ENCODE results near the gene BAK1.
A peak's percentile ranks its signal among the peaks of the same experiment; 100 is the strongest.
"Not testable (repeated sequence)": the region's sequence is repeated elsewhere in the genome, so short reads cannot be mapped to it uniquely, and the experiment has no call there.

Gene BAK1

DNA sequence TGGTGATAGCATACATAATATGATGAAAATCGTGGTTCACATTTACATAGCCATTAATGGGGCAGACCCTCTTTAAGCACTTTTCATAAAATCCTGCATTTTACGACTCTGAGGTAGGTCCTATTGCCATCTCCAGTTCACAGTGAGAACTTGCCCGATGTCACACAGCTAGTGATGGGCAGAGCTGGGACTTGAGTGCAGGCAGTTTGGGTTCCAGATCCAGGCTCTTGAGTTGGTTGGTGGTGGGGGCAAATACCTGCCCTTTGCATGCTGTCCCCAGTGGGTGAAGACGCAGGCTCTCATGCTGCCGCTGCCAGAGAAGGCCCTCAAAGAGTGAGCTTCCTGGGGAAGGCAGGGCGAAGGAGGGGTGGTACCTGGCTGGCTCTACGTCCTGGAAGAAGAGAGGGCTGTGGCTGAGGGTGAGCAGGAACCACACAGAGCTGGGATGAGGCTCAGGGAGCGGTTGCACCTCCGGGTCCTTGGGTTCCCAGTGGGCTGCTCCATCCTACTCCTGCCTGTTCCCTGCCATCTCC is 6.1 kb upstream of the BAK1 start:
- DNase-seq (ENCODE audit: low read depth): no peak

DNA sequence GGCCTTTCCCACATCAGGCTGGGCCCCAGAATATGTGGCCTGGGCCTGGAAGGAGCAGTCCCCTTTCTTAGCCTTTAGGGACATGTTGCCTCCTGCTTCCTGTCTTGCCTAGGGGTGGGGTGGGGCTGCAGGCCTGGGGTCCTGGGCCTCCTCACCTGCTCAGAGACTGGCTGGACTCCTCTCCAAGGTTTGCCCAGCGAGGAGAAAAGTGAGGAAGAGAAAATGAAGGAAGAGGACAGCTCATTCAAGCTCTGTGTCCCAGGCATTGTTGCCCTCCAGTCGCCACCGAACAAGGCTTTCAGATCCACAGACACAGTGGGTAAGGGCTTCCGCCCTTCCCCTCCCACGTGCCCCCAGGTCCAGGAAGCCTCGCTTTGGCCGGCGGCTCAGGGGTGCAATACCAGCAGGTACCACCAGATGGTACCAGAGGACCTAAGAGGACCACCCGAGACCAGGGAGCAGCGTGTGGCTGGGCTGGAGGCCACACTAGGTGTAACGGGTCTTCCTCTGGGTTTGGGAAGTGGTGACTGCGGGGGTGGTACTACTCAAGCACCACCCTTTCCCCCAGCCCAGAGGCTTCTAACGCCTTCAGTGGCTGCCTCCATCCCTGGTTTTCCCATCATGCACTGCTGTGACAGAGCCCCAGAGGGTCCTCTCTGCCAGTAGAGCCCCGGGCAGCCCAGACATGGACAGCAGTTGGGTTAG is 5.5 kb upstream of the BAK1 start:
- no peak for DNase-seq (ENCODE audit: low read depth)

DNA sequence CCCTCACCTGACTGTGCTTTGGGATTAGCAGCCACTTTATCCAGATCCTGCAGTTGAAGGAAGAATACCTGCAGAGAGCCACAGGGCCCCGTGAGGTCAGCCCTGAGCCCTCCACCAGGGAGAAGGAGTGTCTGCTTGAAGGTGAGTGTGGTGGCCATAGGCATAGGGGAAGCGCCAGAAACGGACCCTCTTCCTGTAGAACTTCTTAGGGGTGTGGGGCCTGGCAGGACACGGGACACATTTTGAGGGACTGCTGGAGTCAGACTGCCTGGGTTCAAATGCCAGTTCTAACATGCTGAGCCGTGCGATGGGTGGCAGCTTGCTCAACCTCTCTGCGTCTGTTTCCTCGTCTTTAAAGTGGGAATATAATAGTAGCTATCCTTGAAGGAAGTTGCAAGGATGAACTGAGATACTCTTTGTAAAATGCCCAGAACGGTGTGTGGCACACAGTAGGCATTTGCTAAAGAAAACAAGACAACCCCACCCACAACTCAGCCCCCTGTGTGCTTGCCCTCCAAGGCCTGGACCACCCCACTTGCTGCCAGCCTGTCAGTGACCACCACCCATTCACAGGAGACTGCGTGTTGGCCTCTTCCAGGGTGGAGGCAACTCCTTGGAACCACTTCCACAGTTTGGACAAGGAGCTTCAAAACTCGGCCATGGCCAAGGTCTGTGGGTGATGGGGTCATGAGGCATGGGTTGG is 4.8 kb upstream of the BAK1 start:
- no peak for DNase-seq (ENCODE audit: low read depth)

DNA sequence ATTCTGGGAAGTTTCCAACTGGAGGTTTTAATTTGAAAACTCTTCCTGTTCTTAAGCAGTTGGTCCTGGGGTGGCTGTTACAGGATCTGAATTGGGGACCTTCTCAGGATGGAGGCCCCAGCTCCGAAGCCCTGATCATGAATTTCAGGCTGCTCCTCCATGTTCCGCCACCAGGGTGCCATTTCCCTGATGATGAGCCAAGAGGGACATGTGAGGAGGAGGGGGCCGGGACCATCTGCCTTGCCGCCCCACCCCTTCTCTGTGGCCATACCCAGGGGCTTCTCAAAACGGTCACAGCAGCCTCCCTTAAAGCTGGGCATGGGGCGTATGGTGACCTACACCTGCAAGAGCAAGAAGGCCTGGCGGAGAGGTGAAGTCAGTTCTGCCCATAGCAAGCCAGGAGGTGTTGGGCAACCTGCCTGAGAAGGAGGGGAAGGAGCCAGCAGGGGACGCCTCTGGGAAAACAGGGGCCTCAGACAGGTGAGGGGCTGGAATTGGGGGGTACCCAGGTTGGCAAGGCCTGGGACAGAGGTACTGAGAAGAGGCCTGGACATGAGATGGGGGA is 3.6 kb upstream of the BAK1 start:
- no peak for DNase-seq (ENCODE audit: low read depth)

DNA sequence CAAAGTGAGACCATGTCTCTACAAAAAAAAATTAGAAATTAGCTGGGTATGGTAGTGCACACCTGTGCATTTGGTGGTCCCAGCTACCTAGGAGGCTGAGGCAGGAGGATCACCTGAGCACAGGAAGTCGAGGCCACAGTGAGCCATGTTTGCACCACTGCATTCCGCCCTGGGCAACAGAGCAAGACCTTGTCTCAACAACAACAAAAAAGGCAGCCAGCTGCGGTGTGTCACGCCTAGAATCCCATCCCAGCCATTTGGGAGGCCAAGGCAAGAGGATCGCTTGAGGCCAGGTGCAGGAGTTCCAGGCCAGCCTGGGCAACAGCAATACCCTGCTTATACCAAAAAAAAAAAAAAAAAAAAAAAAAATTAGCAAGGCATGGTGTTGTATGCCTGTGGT is 1.1 kb upstream of the BAK1 start:
- no peak for DNase-seq (ENCODE audit: low read depth)

DNA sequence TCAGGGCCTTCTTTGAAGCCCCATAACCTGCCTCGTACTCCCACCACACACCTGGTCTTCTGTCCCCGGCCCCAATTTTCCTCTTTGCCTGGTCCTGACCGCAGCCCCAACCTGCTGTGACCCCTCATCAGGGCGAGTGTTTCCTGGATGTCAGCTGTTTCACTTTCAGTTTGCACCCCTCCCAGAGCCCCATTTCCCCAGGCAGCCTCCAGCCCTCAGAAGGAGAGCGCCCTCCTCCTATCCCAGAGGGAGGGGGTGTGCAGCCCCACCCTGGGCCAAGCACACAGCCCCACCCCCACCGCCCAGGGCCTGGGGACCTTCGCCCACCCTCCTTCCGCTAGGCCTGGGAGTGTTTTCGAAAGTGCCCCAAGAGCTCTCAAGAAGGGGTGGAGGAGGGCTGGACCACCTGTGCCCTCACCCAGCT is 1.5 kb downstream of the BAK1 start:
- DNase-seq (ENCODE audit: low read depth): no peak

DNA sequence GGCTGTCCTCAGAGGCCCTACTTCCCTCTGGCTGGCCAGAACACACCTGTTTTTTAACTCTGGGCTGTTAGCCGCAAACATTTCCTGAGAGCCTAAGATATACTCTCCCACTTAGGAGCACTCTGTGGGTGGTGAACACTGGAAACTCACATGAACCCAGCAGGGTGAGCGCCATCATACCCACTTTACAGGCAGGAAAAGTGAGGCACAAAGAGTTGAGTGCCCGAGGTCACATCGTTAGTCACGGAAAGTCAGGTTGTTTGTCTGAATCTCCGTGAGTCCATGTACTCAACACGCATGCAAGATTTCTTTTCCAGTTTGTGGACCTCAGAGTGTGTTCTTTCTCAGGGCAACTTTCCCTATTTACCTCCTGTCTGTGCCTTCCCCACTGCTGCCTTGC is 1.9 kb downstream of the BAK1 start:
- no peak for DNase-seq (ENCODE audit: low read depth)

DNA sequence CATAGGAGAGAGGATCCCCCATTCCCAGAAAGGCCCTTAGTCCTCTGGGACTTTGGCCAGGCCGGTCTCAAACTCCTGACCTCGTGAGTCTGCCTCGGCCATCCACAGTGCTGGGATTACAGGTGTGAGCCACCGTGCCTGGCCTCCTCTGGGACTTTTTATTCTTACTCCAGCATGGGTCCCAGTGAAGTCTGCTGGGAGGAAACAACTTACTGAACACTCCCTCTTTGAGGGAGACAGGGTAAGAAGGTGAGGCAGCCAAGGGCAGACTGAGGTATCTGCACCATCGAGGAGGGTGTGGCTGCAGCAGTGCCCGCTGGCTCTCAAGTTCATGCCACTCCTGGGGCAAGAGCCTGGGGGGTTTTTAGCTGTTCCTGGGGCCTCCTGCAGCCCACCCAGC is 2.4 kb downstream of the BAK1 start:
- DNase-seq (ENCODE audit: low read depth): no peak

DNA sequence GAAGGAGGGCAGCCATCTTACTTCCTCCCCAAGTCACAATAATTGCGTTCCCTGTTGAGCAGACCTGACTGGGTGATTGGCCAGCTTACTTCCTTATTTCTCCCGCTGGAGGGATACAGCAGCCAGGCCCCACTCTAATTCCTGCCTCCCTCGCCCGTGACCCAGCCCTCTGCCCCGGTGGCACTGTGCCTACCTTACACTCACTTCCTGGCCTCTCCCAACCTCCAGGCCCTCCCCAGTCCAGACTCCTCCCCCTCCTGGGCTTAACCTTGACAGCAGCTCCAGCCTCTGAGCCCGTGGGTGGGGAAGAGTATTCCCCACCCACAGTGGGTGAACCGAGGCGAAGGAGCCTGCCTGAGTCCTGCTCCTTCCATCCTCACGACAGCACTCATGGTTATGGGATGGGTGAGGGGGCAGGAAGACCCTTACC is 3.0 kb downstream of the BAK1 start:
- DNase-seq (ENCODE audit: low read depth): no peak

DNA sequence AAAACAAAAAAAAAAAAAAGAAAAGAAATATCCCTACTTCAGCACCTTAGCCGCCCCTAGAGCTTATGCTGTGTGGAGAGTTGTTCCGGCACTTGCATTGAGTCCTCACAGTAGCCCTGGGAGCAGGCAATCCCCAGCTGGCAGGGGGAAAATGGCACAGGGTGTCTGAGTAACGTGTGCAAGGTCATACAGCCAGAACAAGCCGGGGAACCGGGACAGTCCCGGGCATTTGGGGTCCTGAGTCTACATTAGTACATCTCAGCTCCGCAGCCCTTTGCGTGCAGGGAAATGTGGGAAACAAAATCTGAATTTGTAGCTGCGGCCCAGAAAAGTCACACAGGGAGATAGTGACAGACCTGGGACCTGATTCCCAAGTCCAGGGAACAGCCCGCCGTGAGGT is 3.4 kb downstream of the BAK1 start:
- no peak for DNase-seq (ENCODE audit: low read depth)

DNA sequence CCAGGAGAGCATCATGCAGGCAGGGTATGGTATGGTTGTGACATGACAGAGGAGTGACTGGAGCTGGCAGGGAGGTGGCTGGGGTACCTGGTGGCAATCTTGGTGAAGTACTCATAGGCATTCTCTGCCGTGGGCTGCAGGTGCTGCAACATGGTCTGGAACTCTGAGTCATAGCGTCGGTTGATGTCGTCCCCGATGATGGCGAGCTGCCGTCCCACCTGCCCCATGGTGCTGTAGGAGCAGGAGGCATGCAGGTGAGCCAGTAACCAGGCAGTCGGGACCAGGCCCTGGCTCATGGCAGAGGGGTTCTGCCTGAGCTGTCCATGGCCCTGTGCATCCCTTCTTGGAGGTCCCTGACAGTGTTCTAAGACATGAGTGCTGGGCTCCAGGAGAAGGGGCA is 4.9 kb downstream of the BAK1 start:
- DNase-seq (ENCODE audit: low read depth): no peak

DNA sequence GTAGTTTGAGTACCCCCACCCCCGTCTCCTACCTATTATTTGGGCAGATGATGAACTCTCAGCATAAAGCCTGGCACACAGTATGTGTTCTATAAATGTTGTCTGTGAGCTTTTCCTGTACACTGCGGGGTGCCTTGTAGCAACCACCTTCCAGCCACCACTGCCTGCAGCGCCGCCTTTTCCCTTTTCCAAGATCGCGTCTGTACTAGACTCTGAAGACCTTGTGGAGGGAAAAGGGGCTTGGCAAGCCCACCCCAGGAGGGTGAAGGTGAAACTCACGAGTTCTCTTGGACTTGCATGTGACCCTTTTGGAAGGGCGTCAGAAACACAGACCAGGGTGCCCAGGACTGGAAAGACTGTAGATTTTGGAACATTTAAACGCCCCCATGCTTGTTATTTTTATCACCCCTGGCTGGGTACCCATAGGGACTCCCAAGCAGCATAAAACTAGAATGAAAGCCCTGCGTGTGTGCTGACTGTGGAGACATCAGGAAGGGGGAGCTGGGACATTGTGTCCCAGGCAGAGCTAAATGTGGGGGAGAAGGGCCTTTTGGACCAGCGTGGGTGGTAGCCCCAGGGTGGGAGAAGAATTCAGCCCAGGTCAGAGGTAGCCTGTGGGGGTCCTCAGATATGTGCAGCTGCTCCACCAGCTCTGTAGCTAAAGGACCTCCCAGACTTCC is 8.3 kb downstream of the BAK1 start:
- no peak for DNase-seq (ENCODE audit: low read depth)

DNA sequence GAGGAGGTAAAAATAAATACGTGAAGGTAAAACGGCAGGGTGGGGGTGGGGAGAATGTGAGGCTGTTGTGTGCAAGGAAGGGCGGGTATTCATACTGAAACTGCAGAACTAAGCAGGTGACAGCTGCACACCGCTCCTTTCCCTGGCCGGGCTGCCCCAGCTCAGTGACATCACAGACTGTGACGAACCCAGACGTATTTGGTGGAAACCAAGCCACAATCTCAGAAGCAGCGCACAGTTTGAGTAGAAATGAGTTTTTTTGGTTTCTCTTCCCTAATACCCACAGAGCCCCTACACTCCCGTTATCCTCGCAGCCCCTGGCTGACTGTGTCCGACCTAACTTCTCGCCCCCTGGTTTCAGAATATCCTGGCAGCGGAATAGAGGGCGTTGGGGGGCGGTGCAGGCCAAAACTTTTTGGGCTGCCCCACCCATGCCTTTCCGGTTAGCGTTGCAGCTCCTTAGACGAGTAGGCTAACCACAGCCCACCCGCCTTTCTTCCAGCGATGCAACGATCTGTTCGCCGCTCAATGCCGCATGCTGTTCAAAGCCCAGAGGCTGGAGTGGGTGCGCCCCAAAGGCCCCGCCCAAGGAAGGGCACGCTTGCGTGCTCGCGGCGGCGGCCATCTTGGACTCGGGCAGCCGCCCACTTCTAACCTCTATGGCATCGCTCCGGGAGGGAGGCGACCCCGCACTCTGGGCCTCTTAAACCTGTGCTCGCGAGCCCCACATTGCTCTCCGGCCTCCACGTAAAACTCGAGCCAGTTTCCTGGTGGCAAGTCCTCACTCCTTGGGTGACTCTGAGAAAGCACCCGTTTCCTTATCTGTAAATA is 9.1 kb downstream of the BAK1 start:
- no peak for DNase-seq (ENCODE audit: low read depth)

DNA sequence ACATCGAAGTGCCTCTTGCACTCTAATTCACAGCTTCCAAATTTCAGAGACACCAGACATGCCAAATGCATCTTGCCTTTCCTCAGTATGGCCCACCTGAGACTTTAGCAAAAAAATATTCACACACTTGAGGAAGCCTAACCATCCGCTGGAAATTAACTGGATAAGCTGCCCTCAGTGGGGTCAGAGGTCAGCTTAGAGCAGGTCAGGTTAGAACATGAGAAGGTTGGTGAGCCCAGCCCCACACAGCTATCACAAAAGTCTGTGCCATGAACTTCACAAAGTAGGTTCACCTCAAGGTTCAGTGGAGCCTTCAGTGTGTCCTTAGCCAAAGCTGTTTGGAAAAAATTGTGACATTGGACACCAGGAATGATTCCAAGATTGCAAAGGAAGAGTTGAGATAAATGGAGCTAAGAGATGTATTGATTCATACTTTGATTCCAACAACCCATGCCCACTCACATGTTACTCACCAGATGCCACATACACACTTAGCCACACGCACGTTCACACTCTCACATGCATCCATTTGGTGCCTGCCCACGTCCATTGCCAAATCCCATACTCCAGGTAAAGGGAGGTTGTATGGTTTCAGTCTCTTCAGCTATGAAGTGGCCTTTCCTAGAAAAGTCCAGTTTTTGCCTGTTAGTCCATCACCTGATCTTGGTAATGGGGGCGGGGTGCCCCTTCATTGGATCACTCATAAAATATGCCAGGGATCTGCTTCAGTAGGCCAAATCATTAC is 11.1 kb downstream of the BAK1 start:
- no peak for DNase-seq (ENCODE audit: low read depth)

DNA sequence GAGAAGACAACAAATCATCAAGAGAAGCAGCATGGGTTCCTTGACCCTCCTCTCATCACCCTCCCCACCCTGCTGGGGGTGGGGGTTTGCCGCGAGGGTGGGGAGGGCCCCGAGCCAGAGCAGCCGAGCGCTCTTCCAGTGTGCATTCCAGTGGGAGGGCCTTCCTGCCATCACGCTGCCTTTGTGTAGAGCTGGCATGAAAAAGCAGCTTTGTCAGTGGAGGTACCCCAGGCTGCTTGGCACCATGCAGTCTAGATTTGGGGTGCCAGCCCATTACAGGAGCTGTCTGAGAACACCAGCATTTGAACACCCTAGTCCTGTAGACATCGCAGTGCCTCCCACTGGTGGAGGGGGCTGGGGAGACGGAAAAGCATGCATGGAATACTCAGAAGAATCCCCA is 12.2 kb downstream of the BAK1 start:
- no peak for DNase-seq (ENCODE audit: low read depth)

DNA sequence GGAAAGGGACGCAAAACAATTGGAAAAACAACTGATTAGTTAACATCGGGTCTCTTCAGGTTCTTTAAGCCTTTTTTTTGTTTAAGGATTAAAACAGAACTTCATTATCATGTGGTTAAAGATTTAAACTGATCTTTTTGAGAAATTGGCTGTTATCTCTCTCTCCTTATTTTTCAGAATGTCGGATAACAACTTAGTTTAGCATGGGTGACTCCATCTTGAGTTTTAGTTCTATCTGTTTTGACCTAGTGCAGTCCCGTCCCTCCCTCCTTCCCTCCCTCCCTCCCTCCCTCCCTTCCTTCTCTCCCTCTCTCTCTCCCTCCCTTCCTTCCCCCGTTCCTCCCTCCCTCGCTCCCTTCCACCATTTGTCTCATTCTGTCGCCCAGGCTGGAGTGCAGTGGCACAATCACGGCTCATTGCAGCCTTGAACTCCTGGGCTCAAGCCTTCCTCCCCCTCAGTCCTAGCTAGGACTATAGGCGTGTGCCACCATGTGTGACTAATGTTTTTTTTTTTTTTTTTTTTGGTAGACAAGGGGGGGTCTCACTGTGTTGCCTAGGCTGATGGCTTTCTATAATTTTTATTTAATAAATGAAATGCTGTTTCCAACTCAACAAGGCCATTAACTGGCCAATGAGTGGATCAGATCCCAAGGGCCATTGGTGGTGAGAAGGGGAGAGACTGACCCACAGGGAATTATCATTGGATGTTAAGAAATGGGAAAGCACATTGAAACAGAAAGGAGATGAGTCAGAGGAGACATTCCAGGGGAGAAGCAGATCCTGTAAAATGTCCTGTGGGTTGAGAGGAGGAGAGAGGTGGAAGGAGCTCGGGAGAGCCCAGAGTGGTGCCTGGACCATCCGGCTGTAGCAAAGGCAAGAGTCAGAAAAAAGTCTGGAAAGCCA is 13.6 kb downstream of the BAK1 start:
- DNase-seq (ENCODE audit: low read depth): peak; percentile 44

DNA sequence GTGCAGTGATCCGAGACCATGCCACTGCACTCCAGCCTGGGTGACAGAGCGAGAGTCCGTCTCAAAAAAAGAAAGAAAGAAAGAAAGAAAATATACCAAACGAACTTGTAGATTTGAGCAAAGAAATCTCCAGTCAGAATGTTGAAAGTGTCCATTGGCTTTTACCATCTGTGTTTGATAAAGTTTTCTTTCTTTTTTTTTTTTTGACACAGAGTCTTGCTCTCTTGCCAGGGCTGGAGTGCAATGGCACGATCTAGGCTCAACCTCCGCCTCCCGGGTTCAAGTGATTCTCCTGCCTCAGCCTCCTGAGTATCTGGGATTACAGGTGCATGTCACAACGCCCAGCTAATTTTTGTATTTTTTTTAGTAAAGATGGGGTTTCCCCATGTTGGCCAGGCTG is 21.3 kb downstream of the BAK1 start:
- no peak for DNase-seq (ENCODE audit: low read depth)

DNA sequence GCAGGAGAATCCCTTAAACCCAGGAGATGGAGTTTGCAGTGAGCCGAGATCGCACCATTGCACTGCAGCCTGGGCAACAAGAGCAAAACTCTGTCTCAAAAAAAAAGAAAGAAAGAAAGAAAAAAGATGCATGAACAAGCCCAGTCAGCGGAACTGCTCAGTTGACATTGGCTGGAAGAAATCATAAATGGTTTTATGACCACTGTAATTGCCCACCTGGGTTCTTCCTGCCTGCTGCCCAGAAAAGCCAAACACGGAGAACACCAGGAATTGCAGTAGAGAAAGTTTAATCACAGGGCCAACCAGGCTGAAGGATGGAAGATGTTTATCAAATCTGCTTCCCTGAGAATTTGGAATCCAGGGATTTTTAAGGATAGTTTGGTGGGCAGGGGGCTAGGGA is 22.7 kb downstream of the BAK1 start:
- DNase-seq (ENCODE audit: low read depth): no peak

DNA sequence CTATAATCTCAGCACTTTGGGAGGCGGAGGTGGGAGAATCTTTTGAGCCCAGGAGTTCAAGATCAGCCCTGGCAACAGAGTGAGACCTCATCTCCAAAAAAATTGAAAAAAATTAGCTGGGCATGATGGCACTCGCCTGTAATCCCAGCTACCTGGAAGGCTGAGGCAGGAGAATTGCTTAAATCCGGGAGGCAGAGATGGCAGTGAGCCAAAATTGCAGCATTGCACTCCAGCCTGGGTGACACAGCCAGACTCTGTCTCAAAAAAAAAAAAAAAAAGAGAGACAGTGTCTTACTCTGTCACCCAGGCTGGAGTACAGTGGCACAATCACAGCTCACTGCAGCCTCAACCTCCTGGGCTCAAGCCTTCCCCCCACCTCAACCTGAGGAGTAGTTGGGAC is 27.2 kb downstream of the BAK1 start:
- DNase-seq (ENCODE audit: low read depth): not testable (repeated sequence)

DNA sequence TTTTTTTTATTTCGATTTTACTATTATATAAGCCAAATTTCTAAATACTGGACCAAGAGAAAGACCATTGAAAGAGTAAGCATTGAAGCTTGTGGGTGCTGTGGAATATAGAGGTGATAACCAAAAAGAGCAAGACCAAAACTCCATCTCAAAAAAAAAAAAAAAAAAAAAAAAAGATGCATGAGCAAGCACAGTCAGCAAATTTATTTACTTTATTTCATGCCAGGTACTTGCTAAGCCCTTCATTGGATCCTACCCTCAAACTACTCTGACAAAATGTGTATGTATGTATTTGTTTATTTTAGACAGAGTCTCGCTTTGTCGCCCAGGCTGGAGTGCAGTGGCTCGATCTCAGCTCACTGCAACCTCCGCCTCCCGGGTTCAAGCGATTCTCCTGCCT is 27.8 kb downstream of the BAK1 start:
- no peak for DNase-seq (ENCODE audit: low read depth)
